Hypothalamus (tissue), 51 donors: ENCODE results near the gene SLC5A2.
A peak's percentile ranks its signal among the peaks of the same experiment; 100 is the strongest.
"Not testable (repeated sequence)": the region's sequence is repeated elsewhere in the genome, so short reads cannot be mapped to it uniquely, and the experiment has no call there.

ENCODE experiments used
- DNase-seq, 51 donors: peaks; one replicate each; lab custom pipeline; 2025; lab: John Stamatoyannopoulos, UW

SLC5A2 gene

GRCh38 chr16:31483081-31483480 lies at the start of gene SLC5A2:
SLC5A2 (plus strand) TSS chr16:31483123; CDS start chr16:31483137, 14 bp downstream.
- no peak for DNase-seq

GRCh38 chr16:31435341-31436220 lies 47.3 kb upstream of the SLC5A2 start:
- no peak for DNase-seq

- DNase-seq: no peak
Measured at GRCh38 chr16:31436221-31437045, 46.5 kb upstream of the SLC5A2 start.

- no peak for DNase-seq
Measured at GRCh38 chr16:31438414-31438813, 44.5 kb upstream of the SLC5A2 start.

- not testable (repeated sequence) for DNase-seq
Measured at GRCh38 chr16:31439023-31439422, 43.9 kb upstream of the SLC5A2 start.

- DNase-seq: no peak
Measured at GRCh38 chr16:31439519-31439918, 43.4 kb upstream of the SLC5A2 start.

GRCh38 chr16:31440516-31441184 lies 42.3 kb upstream of the SLC5A2 start:
- peak in 7 of 51 donors; percentile 7 to 33 (median 18) for DNase-seq

GRCh38 chr16:31441956-31442355 lies 41.0 kb upstream of the SLC5A2 start:
- DNase-seq: no peak

GRCh38 chr16:31445931-31446330 lies 37.0 kb upstream of the SLC5A2 start:
- DNase-seq: not testable (repeated sequence)

GRCh38 chr16:31451201-31451600 lies 31.7 kb upstream of the SLC5A2 start:
- no peak for DNase-seq

GRCh38 chr16:31451681-31452351 lies 31.1 kb upstream of the SLC5A2 start:
- peak in 21 of 51 donors; percentile 10 to 57 (median 32) for DNase-seq

- DNase-seq: peak in 1 of 51 donors; percentile 11
Measured at GRCh38 chr16:31452631-31453106, 30.3 kb upstream of the SLC5A2 start.

GRCh38 chr16:31453255-31454204 lies 29.4 kb upstream of the SLC5A2 start:
- no peak for DNase-seq

- DNase-seq: peak in 1 of 51 donors; percentile 7
Measured at GRCh38 chr16:31455601-31456314, 27.2 kb upstream of the SLC5A2 start.

GRCh38 chr16:31456988-31457360 lies 25.9 kb upstream of the SLC5A2 start:
- DNase-seq: no peak

- DNase-seq: peak in 5 of 51 donors; percentile 33 to 64 (median 52)
Measured at GRCh38 chr16:31458073-31458843, 24.7 kb upstream of the SLC5A2 start.

- peak; percentile 88 to 99 (median 97) for DNase-seq
Measured at GRCh38 chr16:31458844-31459686, 23.9 kb upstream of the SLC5A2 start, which contains the start of gene ARMC5. ARMC5 (plus strand) TSS chr16:31459501; CDS start chr16:31459525, 24 bp downstream.
